B cell (primary cell): Measurements from ENCODE around the gene PDX1. TPM values are rescaled to one million over a fixed set of nuclear protein-coding genes. Genes with fewer than 3 reads are reported as not detected.

Source experiments
- ATAC-seq: fragments of 200-7000 bp; cut with Tn5 transposase; one replicate; pipeline ENCODE4 v1.10.0; 2021; ENCODE audit warnings: low read depth, mild to moderate bottlenecking, moderate number of reproducible peaks, moderate library complexity
- CTCF ChIA-PET: fragments of 350-600 bp; sonication (Branson Sonifier 250); formaldehyde crosslinking; loops from one replicate; lab custom pipeline; 2021; ENCODE audit warnings: antibody characterized with exemption, inconsistent platforms; lab: Charles Lee
- POLR2A ChIA-PET: fragments of 350-600 bp; sonication (Branson Sonifier 250); formaldehyde crosslinking; loops from one replicate; lab custom pipeline; 2021; ENCODE audit warnings: antibody characterized with exemption; lab: Charles Lee
- DNase-seq: peaks from one replicate; pipeline ENCODE4 v3.0.0; 2013
- H2AFZ ChIP-seq: 2 replicates; pipeline ENCODE4 v1.6.1; 2012; ENCODE audit warnings: mild to moderate bottlenecking, low read depth, low read length; ENCODE audit not compliant: insufficient read depth, poor library complexity, severe bottlenecking
- H3K27ac ChIP-seq, 2 donors: 1 replicate in 1 of 2; 2 replicates in 1 of 2; pipeline ENCODE4 v1.5.1; 2012 to 2013; ENCODE audit warnings: low read length in 2 of 2, mild to moderate bottlenecking in 2 of 2, moderate library complexity in 1 of 2
- H3K27me3 ChIP-seq, 4 experiments: fragments of 200-600 bp in 1 of 4; sonication (generic) in 1 of 4; replicated peaks in 1 of 4; 1 replicate in 2 of 4; 2 replicates in 2 of 4; pipeline versions ENCODE4 v1.6.1 to v1.7.0; 2013 to 2016; ENCODE audit warnings: low read length in 3 of 4, mild to moderate bottlenecking in 2 of 4, mixed read lengths in 1 of 4, moderate library complexity in 1 of 4; ENCODE audit not compliant: insufficient read depth in 4 of 4, control insufficient read depth in 3 of 4; ENCODE audit errors: control extremely low read depth in 1 of 4
- H3K36me3 ChIP-seq, 2 experiments: replicated peaks in 1 of 2; 1 replicate in 1 of 2; 2 replicates in 1 of 2; pipeline versions ENCODE4 v1.6.1 to v1.7.1; 2013; ENCODE audit warnings: low read length in 1 of 2; ENCODE audit not compliant: insufficient read depth in 2 of 2, control insufficient read depth in 1 of 2; ENCODE audit errors: control extremely low read depth in 1 of 2, extremely low read depth in 1 of 2
- H3K4me1 ChIP-seq, 2 donors: fragments of 200-600 bp in 1 of 2; sonication (generic) in 1 of 2; 1 replicate in 1 of 2; 2 replicates in 1 of 2; pipeline versions ENCODE4 v1.5.1 to v1.6.1; 2013 to 2017; ENCODE audit warnings: low read length in 2 of 2; ENCODE audit not compliant: control insufficient read depth in 2 of 2, insufficient read depth in 2 of 2
- H3K4me2 ChIP-seq: replicated peaks from 2 replicates; pipeline ENCODE3; 2012; ENCODE audit warnings: mild to moderate bottlenecking, low read depth, low read length; ENCODE audit not compliant: poor library complexity, severe bottlenecking
- H3K4me3 ChIP-seq, 5 experiments: fragments of 200-600 bp in 1 of 5; sonication (generic) in 1 of 5; 1 replicate in 3 of 5; 2 replicates in 2 of 5; pipeline versions ENCODE4 v1.5.1 to v1.7.0; 2011 to 2016; ENCODE audit warnings: low read length in 4 of 5, mild to moderate bottlenecking in 4 of 5, low read depth in 2 of 5, control low read depth in 1 of 5, moderate library complexity in 1 of 5; ENCODE audit not compliant: insufficient read depth in 1 of 5; ENCODE audit errors: control extremely low read depth in 1 of 5, extremely low read depth in 1 of 5
- H3K79me2 ChIP-seq: fragments of 200-600 bp; sonication (generic); one replicate; pipeline ENCODE4 v1.6.0; 2016; ENCODE audit warnings: low read length; ENCODE audit not compliant: control insufficient read depth, insufficient read depth
- H3K9ac ChIP-seq: fragments of 200-600 bp; sonication (generic); 2 replicates; pipeline ENCODE4 v1.6.1; 2017; ENCODE audit warnings: mild to moderate bottlenecking, low read length, moderate library complexity
- H3K9me3 ChIP-seq, 3 donors: one replicate each; pipeline versions ENCODE4 v1.6.1 to v1.7.1; 2013; ENCODE audit warnings: low read length in 2 of 3; ENCODE audit not compliant: control insufficient read depth in 2 of 3, insufficient read depth in 1 of 3; ENCODE audit errors: control extremely low read depth in 1 of 3
- H4K20me1 ChIP-seq: 2 replicates; pipeline ENCODE4 v1.6.0; 2012; ENCODE audit warnings: mild to moderate bottlenecking, low read length; ENCODE audit not compliant: insufficient read depth, control insufficient read depth, poor library complexity, severe bottlenecking
- H3K27ac Mint-ChIP-seq: one replicate; pipeline ENCODE4 v1.8.0; 2021; ENCODE audit warnings: mixed read lengths
- H3K27me3 Mint-ChIP-seq: one replicate; pipeline ENCODE4 v1.8.0; 2021; ENCODE audit warnings: mixed read lengths
- H3K4me1 Mint-ChIP-seq: one replicate; pipeline ENCODE4 v1.8.0; 2021; ENCODE audit warnings: mixed read lengths
- H3K4me3 Mint-ChIP-seq: one replicate; pipeline ENCODE4 v1.8.0; 2021; ENCODE audit warnings: mixed read lengths
- H3K9me3 Mint-ChIP-seq: one replicate; pipeline ENCODE4 v1.8.0; 2022; ENCODE audit warnings: mixed read lengths; ENCODE audit not compliant: insufficient read depth
- EZH2 ChIP-seq: IDR thresholded peaks from 2 replicates; pipeline ENCODE4 v1.6.1; 2012; ENCODE audit warnings: borderline replicate concordance, low read depth, mild to moderate bottlenecking, moderate library complexity, low read length; ENCODE audit not compliant: insufficient read depth, poor library complexity, severe bottlenecking
- WGBS: methylation state at CpG from one replicate; pipeline ENCODE4 v1.1.5; 2013; ENCODE audit warnings: missing lambda C conversion rate; ENCODE audit not compliant: insufficient coverage; 5-methylcytosine and 5-hydroxymethylcytosine counted together
- intact Hi-C: fragments of 100-400 bp; cut with micrococcal nuclease; formaldehyde crosslinking; loops from one replicate; pipeline ENCODE4 v1.10.0; 2022
- polyA plus RNA-seq: library from polyadenylated mRNA; depleted of rRNA; stranded (reverse); fragments of >200 nt; gene quantifications from 2 replicates; pipeline ENCODE4 v1.2.3, GENCODE V29; 2012
- total RNA-seq, 2 donors: library from RNA; stranded (reverse); fragments of 120-200 nt in 1 of 2; gene quantifications; 1 replicate in 1 of 2; 2 replicates in 1 of 2; pipeline versions ENCODE4 v1.2.3 to v1.2.4, GENCODE V29; 2013 to 2022
- TF ChIP-seq, protein P1 (sequence below): fragments of 200-600 bp; IDR thresholded peaks from one replicate; pipeline ENCODE4 v1.8.0; 2022; ENCODE audit warnings: antibody characterized with exemption, mild to moderate bottlenecking

PDX1 gene
- total and polyA plus RNA-seq, 2 donors (not counting 1 experiment from before 2014, with no cell fraction given), result not detected

DNA sequence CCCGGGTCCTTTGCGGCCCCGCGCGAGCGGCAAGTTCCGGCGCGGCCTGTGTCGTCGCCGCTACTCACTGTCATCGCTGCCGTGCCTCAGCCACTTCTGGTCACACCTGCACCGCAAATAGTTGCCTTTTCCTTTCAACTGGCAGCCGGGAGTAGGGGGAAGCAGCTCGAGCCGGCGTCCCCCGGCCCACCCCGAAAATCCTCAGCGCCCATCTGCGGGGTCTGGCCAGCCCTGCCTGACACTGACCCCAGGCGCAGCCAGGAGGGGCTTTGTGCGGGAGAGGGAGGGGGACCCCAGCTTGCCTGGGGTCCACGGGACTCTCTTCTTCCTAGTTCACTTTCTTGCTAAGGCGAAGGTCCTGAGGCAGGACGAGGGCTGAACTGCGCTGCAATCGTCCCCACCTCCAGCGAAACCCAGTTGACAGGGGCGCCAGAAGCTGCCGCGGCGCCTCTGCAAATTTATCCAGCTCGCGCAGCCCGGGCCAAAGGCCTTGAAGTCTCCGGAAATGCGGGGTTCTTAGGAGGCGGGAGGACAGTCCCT lies 1.7 kb downstream of the PDX1 start:
- CTCF ChIA-PET, result interaction anchor here (3.4 kb wide), 1 partner anchor 32 kb away, joined by 12 read pairs; no protein-coding TSS in a partner anchor
- H3K27ac ChIP-seq, result no peak overlapping the region
- H3K4me1 ChIP-seq, result peaks cover 59 to 85% of the 10 kb centered on the region in 2 donors
- no peaks in the 10 kb centered on the region for H4K20me1 ChIP-seq
- Mint-ChIP-seq H3K9me3 (peaks cover 4% of the 10 kb centered on the region), H3K27me3 (peaks cover 69% of the 10 kb centered on the region), H3K27ac (no peak overlapping the region), H3K4me3 (peak overlapping the region; percentile 81), H3K4me1 (peaks cover 46% of the 10 kb centered on the region)
- peak overlapping the region; percentile 87 for H3K4me2 ChIP-seq
- intact Hi-C loops, result loop anchor here (5.0 kb wide), 3 partner anchors 46 to 216 kb away; partner anchors contain the start of genes CDX2, GSX1 and PAN3
- H3K9ac ChIP-seq, result peak overlapping the region; percentile 59
- H2AFZ ChIP-seq, result peak overlapping the region; percentile 55
- peak; percentile 44 for DNase-seq
- ATAC-seq, result peak; percentile 26
- TF ChIP-seq, protein P1, sequence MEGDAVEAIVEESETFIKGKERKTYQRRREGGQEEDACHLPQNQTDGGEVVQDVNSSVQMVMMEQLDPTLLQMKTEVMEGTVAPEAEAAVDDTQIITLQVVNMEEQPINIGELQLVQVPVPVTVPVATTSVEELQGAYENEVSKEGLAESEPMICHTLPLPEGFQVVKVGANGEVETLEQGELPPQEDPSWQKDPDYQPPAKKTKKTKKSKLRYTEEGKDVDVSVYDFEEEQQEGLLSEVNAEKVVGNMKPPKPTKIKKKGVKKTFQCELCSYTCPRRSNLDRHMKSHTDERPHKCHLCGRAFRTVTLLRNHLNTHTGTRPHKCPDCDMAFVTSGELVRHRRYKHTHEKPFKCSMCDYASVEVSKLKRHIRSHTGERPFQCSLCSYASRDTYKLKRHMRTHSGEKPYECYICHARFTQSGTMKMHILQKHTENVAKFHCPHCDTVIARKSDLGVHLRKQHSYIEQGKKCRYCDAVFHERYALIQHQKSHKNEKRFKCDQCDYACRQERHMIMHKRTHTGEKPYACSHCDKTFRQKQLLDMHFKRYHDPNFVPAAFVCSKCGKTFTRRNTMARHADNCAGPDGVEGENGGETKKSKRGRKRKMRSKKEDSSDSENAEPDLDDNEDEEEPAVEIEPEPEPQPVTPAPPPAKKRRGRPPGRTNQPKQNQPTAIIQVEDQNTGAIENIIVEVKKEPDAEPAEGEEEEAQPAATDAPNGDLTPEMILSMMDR, result no peak
- TF ChIP-seq EZH2, result no peak
- H3K9me3 ChIP-seq, result peaks cover 0 to 83% (median 26%) of the 10 kb centered on the region in 3 donors
- H3K27me3 ChIP-seq, result peaks cover 0 to 96% (median 78%) of the 10 kb centered on the region in 4 experiments
- POLR2A ChIA-PET, result no interaction called here
- H3K36me3 ChIP-seq, result no peaks in the 10 kb centered on the region
- WGBS, result 5% methylated on average over 40 of the region's 41 CpGs
- H3K79me2 ChIP-seq, result no peaks in the 10 kb centered on the region
- H3K4me3 ChIP-seq, result peak overlapping the region in 4 of 5 experiments; percentile 27 to 61 (median 50)
